Karpas-422 (cell line): Measurements from ENCODE around the gene EVI5L. TPM values are rescaled to one million over a fixed set of nuclear protein-coding genes. Genes with fewer than 3 reads are reported as not detected.
"Not testable (repeated sequence)": the region's sequence is repeated elsewhere in the genome, so short reads cannot be mapped to it uniquely, and the experiment has no call there.

Source experiments
- DNase-seq: peaks from one replicate; pipeline ENCODE4 v3.0.0-alpha.2; 2015
- H2AFZ ChIP-seq: fragments of 200-600 bp; sonication (generic); 2 replicates; pipeline ENCODE4 v1.6.1; 2014; ENCODE audit warnings: antibody characterized with exemption, low read length, mixed read lengths
- H3K27ac ChIP-seq: fragments of 200-600 bp; sonication (generic); 2 replicates; pipeline ENCODE4 v1.5.1; 2014; ENCODE audit warnings: mild to moderate bottlenecking, low read length, moderate library complexity
- H3K27me3 ChIP-seq: fragments of 200-600 bp; sonication (generic); 2 replicates; pipeline ENCODE4 v1.6.1; 2014; ENCODE audit warnings: low read length, mixed read lengths
- H3K36me3 ChIP-seq: fragments of 200-600 bp; sonication (generic); 2 replicates; pipeline ENCODE4 v1.6.1; 2014; ENCODE audit warnings: low read length, mixed read lengths; ENCODE audit not compliant: insufficient read depth
- H3K4me1 ChIP-seq: fragments of 200-600 bp; sonication (generic); 2 replicates; pipeline ENCODE4 v1.6.1; 2014; ENCODE audit warnings: mild to moderate bottlenecking, low read length, mixed read lengths
- H3K4me2 ChIP-seq: fragments of 200-600 bp; sonication (generic); 2 replicates; pipeline ENCODE4 v1.6.1; 2014; ENCODE audit warnings: low read length, low read depth, mild to moderate bottlenecking; ENCODE audit not compliant: poor library complexity, severe bottlenecking
- H3K4me3 ChIP-seq: fragments of 200-600 bp; sonication (generic); 2 replicates; pipeline ENCODE4 v1.5.1; 2014; ENCODE audit warnings: mild to moderate bottlenecking, antibody characterized with exemption, low read length, mixed read lengths
- H3K79me2 ChIP-seq: fragments of 200-600 bp; sonication (generic); 2 replicates; pipeline ENCODE4 v1.6.1; 2014; ENCODE audit warnings: mild to moderate bottlenecking, low read length, mixed read lengths
- H3K9ac ChIP-seq: fragments of 200-600 bp; sonication (generic); 2 replicates; pipeline ENCODE4 v1.6.0; 2014; ENCODE audit warnings: low read length
- H3K9me2 ChIP-seq: fragments of 200-600 bp; sonication (generic), shearing (Covaris generic); replicated peaks from 2 replicates; pipeline ENCODE4 v1.6.0; 2014; ENCODE audit warnings: mild to moderate bottlenecking, low read length, moderate library complexity; ENCODE audit not compliant: insufficient read depth
- H3K9me3 ChIP-seq: fragments of 300-700, 200-600 bp; sonication (generic); 2 replicates; pipeline ENCODE4 v1.6.1; 2014; ENCODE audit warnings: low read length, mixed read lengths
- H4K20me1 ChIP-seq: fragments of 200-600 bp; sonication (generic); 2 replicates; pipeline ENCODE4 v1.6.1; 2014; ENCODE audit warnings: mild to moderate bottlenecking, antibody characterized with exemption, low read length, low read depth; ENCODE audit not compliant: insufficient read depth
- total RNA-seq: library from RNA; depleted of rRNA; stranded (reverse); fragments of >200 nt; shearing (Covaris generic); gene quantifications from 2 replicates; pipeline ENCODE4 v1.2.3, GENCODE V29; 2014; ENCODE audit warnings: low replicate concordance

The EVI5L gene
- total RNA-seq, 1 experiment from 2014 or later = 6.0 TPM

- Histone ChIP-seq H3K36me3 (no peaks in the 10 kb centered on the region), H3K4me1 (no peaks in the 10 kb centered on the region), H3K9ac (no peak overlapping the region), H2AFZ (no peak overlapping the region), H3K4me2 (no peak overlapping the region), H3K79me2 (no peaks in the 10 kb centered on the region), H3K4me3 (no peak overlapping the region), H3K9me3 (no peaks in the 10 kb centered on the region), H4K20me1 (no peaks in the 10 kb centered on the region), H3K9me2 (no peaks in the 10 kb centered on the region), H3K27me3 (no peaks in the 10 kb centered on the region), H3K27ac (no peak overlapping the region)
- DNase-seq = no peak
Observed at GRCh38 chr19:7883796-7884570, 54.0 kb downstream of the EVI5L start.

DNA sequence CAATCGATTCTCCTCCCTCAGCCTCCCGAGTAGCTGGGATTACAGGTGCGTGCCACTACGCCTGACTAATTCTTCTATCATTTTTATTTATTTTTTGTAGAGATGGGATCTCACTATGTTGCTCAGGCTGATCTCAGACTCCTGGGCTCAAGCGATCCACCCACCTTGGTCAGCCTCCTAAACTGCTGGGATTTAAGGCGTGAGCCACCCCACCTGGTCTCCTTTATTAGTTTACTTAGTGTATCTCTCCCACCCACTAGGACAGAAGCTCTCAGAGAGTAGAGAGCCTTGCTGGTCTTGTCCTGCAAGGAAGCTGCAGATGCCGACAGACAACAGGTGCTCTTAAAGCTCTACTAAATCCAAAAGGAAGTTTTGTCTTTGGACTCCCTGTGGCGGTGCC lies 55.8 kb downstream of the EVI5L start:
- H3K4me2 ChIP-seq = no peak overlapping the region
- H3K4me3 ChIP-seq = no peak overlapping the region
- no peaks in the 10 kb centered on the region for H3K9me3 ChIP-seq
- no peaks in the 10 kb centered on the region for H4K20me1 ChIP-seq
- no peak overlapping the region for H2AFZ ChIP-seq
- H3K4me1 ChIP-seq = no peaks in the 10 kb centered on the region
- no peaks in the 10 kb centered on the region for H3K27me3 ChIP-seq
- no peaks in the 10 kb centered on the region for H3K79me2 ChIP-seq
- H3K9me2 ChIP-seq = no peaks in the 10 kb centered on the region
- H3K36me3 ChIP-seq = no peaks in the 10 kb centered on the region
- no peak for DNase-seq
- no peak overlapping the region for H3K27ac ChIP-seq
- H3K9ac ChIP-seq = no peak overlapping the region

- no peaks in the 10 kb centered on the region for H3K79me2 ChIP-seq
- H4K20me1 ChIP-seq = no peaks in the 10 kb centered on the region
- H3K4me3 ChIP-seq = no peak overlapping the region
- no peaks in the 10 kb centered on the region for H3K9me3 ChIP-seq
- no peaks in the 10 kb centered on the region for H3K27me3 ChIP-seq
- H3K9me2 ChIP-seq = no peaks in the 10 kb centered on the region
- H3K27ac ChIP-seq = no peak overlapping the region
- no peak for DNase-seq
- H3K9ac ChIP-seq = no peak overlapping the region
- no peaks in the 10 kb centered on the region for H3K4me1 ChIP-seq
- H3K36me3 ChIP-seq = no peaks in the 10 kb centered on the region
- H3K4me2 ChIP-seq = no peak overlapping the region
- no peak overlapping the region for H2AFZ ChIP-seq
Observed at GRCh38 chr19:7887408-7888144, 57.6 kb downstream of the EVI5L start.

DNA sequence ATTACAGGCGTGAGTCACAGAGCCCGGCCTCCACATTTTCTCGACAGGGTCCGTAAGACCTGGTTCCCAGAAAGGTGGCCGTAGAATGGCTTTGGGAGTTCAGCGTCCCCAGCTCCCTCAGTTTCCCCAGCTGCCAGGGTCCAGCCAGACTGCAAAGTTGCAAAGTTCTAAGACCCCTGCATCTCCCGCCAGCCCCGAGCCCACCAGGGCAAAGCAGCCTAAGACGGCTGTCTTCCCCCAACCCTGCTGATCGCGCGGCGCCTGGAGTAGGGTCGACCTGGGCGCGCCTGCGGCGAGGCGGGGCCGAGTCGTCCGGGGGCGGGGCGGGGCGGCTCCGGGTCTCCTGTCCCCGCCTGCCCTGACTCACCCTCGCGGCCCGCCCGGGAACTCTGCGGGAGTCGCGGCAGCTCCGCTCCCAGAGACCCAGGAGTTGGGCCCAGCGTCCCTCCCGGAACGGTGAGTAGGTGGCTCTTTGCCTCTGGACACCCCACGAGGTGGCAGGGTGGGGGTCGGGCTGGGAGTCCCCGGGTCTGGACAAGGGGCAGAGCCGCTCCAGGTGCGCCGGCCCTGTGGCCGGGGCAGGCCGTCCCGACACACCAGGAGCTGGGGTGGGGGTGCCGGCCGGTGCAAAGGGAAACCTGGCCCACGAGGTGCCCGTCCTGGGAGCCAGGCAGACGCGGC lies 58.3 kb downstream of the EVI5L start, which contains the start of gene LRRC8E:
Gene LRRC8E, plus strand, starts transcription at position 366 of the 681 bp plus-strand sequence. CDS start 7,094 bp downstream, outside the sequence.
- no peaks in the 10 kb centered on the region for H3K9me2 ChIP-seq
- no peak within 1 kb of the TSS for H3K9ac ChIP-seq
- DNase-seq = no peak
- H4K20me1 ChIP-seq = no peaks in the 10 kb centered on the region
- H3K9me3 ChIP-seq = no peaks in the 10 kb centered on the region
- no peak within 1 kb of the TSS for H3K27ac ChIP-seq
- H3K4me2 ChIP-seq = no peak within 1 kb of the TSS
- no peaks in the 10 kb centered on the region for H3K79me2 ChIP-seq
- no peak within 1 kb of the TSS for H3K4me3 ChIP-seq
- H2AFZ ChIP-seq = no peak within 1 kb of the TSS
- H3K4me1 ChIP-seq = no peaks in the 10 kb centered on the region
- no peaks in the 10 kb centered on the region for H3K27me3 ChIP-seq
- H3K36me3 ChIP-seq = no peaks in the 10 kb centered on the region

GRCh38 chr19:7888826-7889217 lies 58.8 kb downstream of the EVI5L start:
- Histone ChIP-seq H4K20me1 (no peaks in the 10 kb centered on the region), H3K4me2 (no peak overlapping the region), H3K9ac (no peak overlapping the region), H3K9me2 (no peaks in the 10 kb centered on the region), H2AFZ (no peak overlapping the region), H3K4me3 (no peak overlapping the region), H3K36me3 (no peaks in the 10 kb centered on the region), H3K79me2 (no peaks in the 10 kb centered on the region), H3K4me1 (no peaks in the 10 kb centered on the region), H3K27me3 (no peaks in the 10 kb centered on the region), H3K9me3 (no peaks in the 10 kb centered on the region), H3K27ac (no peak overlapping the region)
- no peak for DNase-seq

GRCh38 chr19:7893362-7894101 lies 63.5 kb downstream of the EVI5L start:
- not testable (repeated sequence) for H3K4me1 ChIP-seq, H3K4me2 ChIP-seq, H3K4me3 ChIP-seq, H3K9ac ChIP-seq, H3K27me3 ChIP-seq, H3K9me3 ChIP-seq, H4K20me1 ChIP-seq, H3K36me3 ChIP-seq, H2AFZ ChIP-seq, DNase-seq, H3K79me2 ChIP-seq, H3K27ac ChIP-seq, H3K9me2 ChIP-seq

- no peaks in the 10 kb centered on the region for H3K9me3 ChIP-seq
- H3K36me3 ChIP-seq = no peaks in the 10 kb centered on the region
- no peaks in the 10 kb centered on the region for H3K9me2 ChIP-seq
- H4K20me1 ChIP-seq = no peaks in the 10 kb centered on the region
- H3K4me3 ChIP-seq = no peak overlapping the region
- no peaks in the 10 kb centered on the region for H3K4me1 ChIP-seq
- no peak overlapping the region for H2AFZ ChIP-seq
- no peak for DNase-seq
- no peaks in the 10 kb centered on the region for H3K27me3 ChIP-seq
- H3K9ac ChIP-seq = no peak overlapping the region
- no peak overlapping the region for H3K27ac ChIP-seq
- H3K79me2 ChIP-seq = no peaks in the 10 kb centered on the region
- H3K4me2 ChIP-seq = no peak overlapping the region
Observed at GRCh38 chr19:7894612-7895309, 64.7 kb downstream of the EVI5L start.
